ENCODE results near the gene RAET1G.
"Not testable (repeated sequence)": the region's sequence is repeated elsewhere in the genome, so short reads cannot be mapped to it uniquely, and the experiment has no call there.

RAET1G gene

GRCh38 chr6:149960488-149960887 lies 37.6 kb upstream of the RAET1G start:
- H3K4me3 ChIP-seq: no peak overlapping the region
- no peaks in the 10 kb centered on the region for H3K9me3 ChIP-seq
- in situ Hi-C loops (cut with MboI; ENCODE audit: low sequenced_read_pairs): no loop called here
- DNase-seq (ENCODE audit: low spot score in 2 of 2): no peak
- H3K36me3 ChIP-seq (replicated peaks): no peaks in the 10 kb centered on the region
- H3K4me1 ChIP-seq: peaks cover 8% of the 10 kb centered on the region
- H3K27me3 ChIP-seq (ENCODE audit: low read depth): peaks cover 8% of the 10 kb centered on the region; the same call in 1 of the 2 replicates

DNA sequence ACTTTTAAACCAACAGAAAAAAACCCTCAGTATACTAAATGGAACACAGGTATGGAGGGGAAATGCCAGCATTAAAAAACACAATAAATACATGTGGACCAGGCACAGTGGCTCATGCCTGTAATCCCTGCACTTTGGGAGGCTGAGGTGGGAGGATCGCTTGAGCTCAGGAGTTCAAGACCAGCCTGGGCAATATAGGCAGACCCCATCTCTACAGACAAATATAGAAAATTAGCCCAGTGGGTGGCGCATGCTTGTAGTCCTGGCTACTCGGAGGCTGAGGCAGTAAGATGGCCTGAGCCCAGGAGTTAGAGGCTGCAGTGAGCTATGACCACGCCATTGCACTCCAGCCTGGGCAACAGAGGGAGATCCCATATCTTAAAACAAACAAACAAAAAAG lies 36.9 kb upstream of the RAET1G start:
- H3K36me3 ChIP-seq (replicated peaks); H3K4me3 ChIP-seq; H3K9me3 ChIP-seq; H3K4me1 ChIP-seq; in situ Hi-C loops (cut with MboI; ENCODE audit: low sequenced_read_pairs); H3K27me3 ChIP-seq (ENCODE audit: low read depth); DNase-seq (ENCODE audit: low spot score in 2 of 2): not testable (repeated sequence)

GRCh38 chr6:149958124-149958523 lies 35.2 kb upstream of the RAET1G start:
- H3K4me3 ChIP-seq; in situ Hi-C loops (cut with MboI; ENCODE audit: low sequenced_read_pairs); H3K4me1 ChIP-seq; H3K9me3 ChIP-seq; DNase-seq (ENCODE audit: low spot score in 2 of 2); H3K36me3 ChIP-seq (replicated peaks); H3K27me3 ChIP-seq (ENCODE audit: low read depth): not testable (repeated sequence)

DNA sequence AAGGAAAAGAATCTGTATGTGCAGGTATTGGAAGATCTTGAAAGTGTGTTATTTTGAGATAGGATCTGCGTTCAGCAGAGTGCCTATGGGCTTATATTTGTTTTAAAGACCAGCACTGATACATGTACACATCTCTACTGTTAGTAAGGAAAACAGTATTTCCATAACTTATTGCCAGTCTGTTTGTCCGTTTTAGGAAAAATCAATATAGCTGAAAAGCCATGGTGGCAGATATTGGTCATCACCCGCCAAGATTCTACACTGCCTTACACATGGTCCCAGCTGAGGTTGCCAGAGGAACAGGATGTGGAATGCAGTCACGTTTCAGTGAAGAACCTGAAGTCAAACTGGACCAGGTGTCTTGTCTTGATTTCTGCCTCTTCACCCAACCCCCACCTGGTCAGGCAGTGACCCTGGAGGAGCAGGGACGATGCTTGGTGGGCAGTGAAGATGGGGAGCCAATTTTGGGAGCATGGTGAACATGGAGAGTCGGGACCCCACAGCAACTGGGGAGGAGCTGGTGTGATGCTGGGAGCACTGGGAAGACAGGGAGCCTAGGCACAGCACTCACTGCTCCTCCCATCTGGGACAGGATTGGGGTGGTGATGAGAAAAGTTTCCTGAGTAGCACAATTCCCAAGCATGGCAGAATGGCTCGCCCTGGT lies 32.9 kb upstream of the RAET1G start:
- H3K4me1 ChIP-seq; H3K4me3 ChIP-seq; DNase-seq (ENCODE audit: low spot score in 2 of 2); in situ Hi-C loops (cut with MboI; ENCODE audit: low sequenced_read_pairs); H3K9me3 ChIP-seq; H3K36me3 ChIP-seq (replicated peaks); H3K27me3 ChIP-seq (ENCODE audit: low read depth): not testable (repeated sequence)

GRCh38 chr6:149954984-149955653 lies 32.2 kb upstream of the RAET1G start:
- H3K9me3 ChIP-seq; H3K27me3 ChIP-seq (ENCODE audit: low read depth); H3K36me3 ChIP-seq (replicated peaks); in situ Hi-C loops (cut with MboI; ENCODE audit: low sequenced_read_pairs); H3K4me1 ChIP-seq; H3K4me3 ChIP-seq; DNase-seq (ENCODE audit: low spot score in 2 of 2): not testable (repeated sequence)

DNA sequence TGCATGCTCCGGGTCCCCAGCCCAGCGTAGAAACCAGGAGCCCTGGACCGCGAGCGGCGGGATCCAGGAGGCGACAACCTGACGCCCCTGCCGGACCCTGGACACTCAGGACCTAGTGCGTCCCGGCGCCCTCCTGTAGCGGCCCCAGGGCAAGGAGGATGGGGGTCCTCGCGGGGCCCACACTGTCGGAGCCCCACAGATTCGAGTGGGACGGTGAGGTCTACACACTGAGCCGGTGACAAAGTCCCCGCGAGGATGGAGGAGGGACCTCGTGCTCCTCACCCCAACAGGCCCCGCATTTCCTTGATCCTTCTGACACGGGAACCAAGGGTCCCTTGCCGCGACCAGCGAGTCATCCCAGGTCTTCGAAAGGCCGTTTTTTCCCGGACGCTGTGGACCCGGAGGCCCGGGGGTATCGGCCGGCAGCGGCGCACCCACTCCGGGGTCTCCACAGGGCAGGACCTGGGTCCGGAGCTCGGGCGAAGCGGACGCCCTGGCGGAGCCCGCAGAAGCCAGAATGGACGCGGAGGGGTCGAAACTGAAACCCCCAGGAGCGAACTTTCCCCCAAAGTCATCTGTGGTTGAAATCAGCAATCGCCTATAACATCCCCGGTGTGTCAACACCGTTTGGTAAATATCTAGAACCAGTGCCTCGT lies 31.5 kb upstream of the RAET1G start:
- H3K36me3 ChIP-seq (replicated peaks); H3K27me3 ChIP-seq (ENCODE audit: low read depth); H3K4me1 ChIP-seq; in situ Hi-C loops (cut with MboI; ENCODE audit: low sequenced_read_pairs); H3K9me3 ChIP-seq; H3K4me3 ChIP-seq; DNase-seq (ENCODE audit: low spot score in 2 of 2): not testable (repeated sequence)

GRCh38 chr6:149953934-149954327 lies 31.0 kb upstream of the RAET1G start:
- in situ Hi-C loops (cut with MboI; ENCODE audit: low sequenced_read_pairs); H3K9me3 ChIP-seq; DNase-seq (ENCODE audit: low spot score in 2 of 2); H3K27me3 ChIP-seq (ENCODE audit: low read depth); H3K4me3 ChIP-seq; H3K4me1 ChIP-seq; H3K36me3 ChIP-seq (replicated peaks): not testable (repeated sequence)

DNA sequence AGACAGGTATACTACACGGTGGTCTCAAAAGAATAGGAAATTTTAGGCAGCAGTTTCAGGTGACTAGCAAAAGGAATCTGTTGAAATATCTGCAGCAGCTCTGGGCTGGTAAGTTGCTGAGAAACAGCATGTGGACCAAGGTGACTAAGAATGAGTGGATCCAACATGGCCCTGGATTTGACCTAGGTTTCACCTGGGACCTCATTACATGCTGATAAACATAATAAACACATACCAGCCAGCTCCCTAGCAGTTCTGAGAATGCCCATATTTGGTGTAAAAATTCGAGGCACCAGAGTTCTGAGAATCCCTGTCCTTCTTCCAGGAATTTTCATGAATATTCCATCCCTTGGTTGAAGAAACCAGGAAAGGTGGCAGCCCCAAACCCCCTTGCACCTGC lies 30.5 kb upstream of the RAET1G start:
- H3K36me3 ChIP-seq (replicated peaks); H3K27me3 ChIP-seq (ENCODE audit: low read depth); DNase-seq (ENCODE audit: low spot score in 2 of 2); H3K4me3 ChIP-seq; in situ Hi-C loops (cut with MboI; ENCODE audit: low sequenced_read_pairs); H3K9me3 ChIP-seq; H3K4me1 ChIP-seq: not testable (repeated sequence)

- no peaks in the 10 kb centered on the region for H3K4me1 ChIP-seq
- no peaks in the 10 kb centered on the region for H3K27me3 ChIP-seq (ENCODE audit: low read depth)
- H3K4me3 ChIP-seq: no peak overlapping the region
- DNase-seq (ENCODE audit: low spot score in 2 of 2): no peak
- H3K9me3 ChIP-seq: no peaks in the 10 kb centered on the region
- H3K36me3 ChIP-seq (replicated peaks): no peaks in the 10 kb centered on the region
- in situ Hi-C loops (cut with MboI; ENCODE audit: low sequenced_read_pairs): no loop called here
These were observed 28.7 kb upstream of the RAET1G start for GRCh38 chr6:149951626-149952025.

DNA sequence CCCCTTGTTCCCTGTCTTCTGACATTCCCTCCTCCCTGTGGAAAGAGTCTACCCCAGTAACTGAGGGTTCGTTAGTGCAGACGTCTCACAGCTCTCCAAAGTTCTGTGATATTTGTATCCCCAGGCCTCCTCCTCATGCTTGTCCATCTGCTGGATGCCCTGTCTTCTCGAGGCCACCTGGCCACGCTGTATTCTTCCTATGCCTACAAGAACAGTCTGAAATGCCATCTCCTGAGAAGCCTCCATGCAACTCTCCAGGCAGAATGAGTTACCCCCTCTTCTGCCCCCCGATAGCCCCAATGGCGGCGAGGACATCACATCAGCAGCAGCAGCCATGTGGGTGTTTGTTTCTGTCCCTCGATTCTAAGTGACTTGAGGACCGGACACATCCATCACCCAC lies 28.2 kb upstream of the RAET1G start:
- Histone ChIP-seq H3K9me3 (no peaks in the 10 kb centered on the region), H3K4me1 (no peaks in the 10 kb centered on the region), H3K4me3 (no peak overlapping the region), H3K27me3 (ENCODE audit: low read depth) (no peaks in the 10 kb centered on the region), H3K36me3 (replicated peaks) (no peaks in the 10 kb centered on the region)
- no peak for DNase-seq (ENCODE audit: low spot score in 2 of 2)
- in situ Hi-C loops (cut with MboI; ENCODE audit: low sequenced_read_pairs): no loop called here

- H3K36me3 ChIP-seq (replicated peaks): no peaks in the 10 kb centered on the region
- no peaks in the 10 kb centered on the region for H3K4me1 ChIP-seq
- H3K4me3 ChIP-seq: no peak overlapping the region
- no peaks in the 10 kb centered on the region for H3K9me3 ChIP-seq
- in situ Hi-C loops (cut with MboI; ENCODE audit: low sequenced_read_pairs): no loop called here
- no peaks in the 10 kb centered on the region for H3K27me3 ChIP-seq (ENCODE audit: low read depth)
- no peak for DNase-seq (ENCODE audit: low spot score in 2 of 2)
These were observed 27.5 kb upstream of the RAET1G start for GRCh38 chr6:149950423-149950822.

DNA sequence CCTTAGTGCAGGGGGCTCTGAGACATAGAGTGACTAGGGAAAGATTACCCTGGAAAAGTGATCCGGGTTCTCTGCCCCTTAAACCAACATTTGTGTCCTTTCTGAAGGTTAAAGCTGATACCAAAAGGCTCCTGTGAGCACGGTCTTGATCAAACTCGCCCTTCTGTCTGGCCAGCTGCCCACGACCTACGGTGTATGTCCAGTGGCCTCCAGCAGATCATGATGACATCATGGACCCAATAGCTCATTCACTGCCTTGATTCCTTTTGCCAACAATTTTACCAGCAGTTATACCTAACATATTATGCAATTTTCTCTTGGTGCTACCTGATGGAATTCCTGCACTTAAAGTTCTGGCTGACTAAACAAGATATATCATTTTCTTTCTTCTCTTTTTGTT lies 25.7 kb upstream of the RAET1G start:
- H3K4me1 ChIP-seq: no peaks in the 10 kb centered on the region
- in situ Hi-C loops (cut with MboI; ENCODE audit: low sequenced_read_pairs): loop anchor here (25.0 kb wide), 2 partner anchors 389 to 864 kb away; no protein-coding TSS in a partner anchor
- no peaks in the 10 kb centered on the region for H3K27me3 ChIP-seq (ENCODE audit: low read depth)
- no peak overlapping the region for H3K4me3 ChIP-seq
- H3K36me3 ChIP-seq (replicated peaks): no peaks in the 10 kb centered on the region
- H3K9me3 ChIP-seq: no peaks in the 10 kb centered on the region
- DNase-seq (ENCODE audit: low spot score in 2 of 2): no peak

GRCh38 chr6:149948011-149948410 lies 25.1 kb upstream of the RAET1G start:
- Histone ChIP-seq H3K36me3 (replicated peaks) (no peaks in the 10 kb centered on the region), H3K4me1 (no peaks in the 10 kb centered on the region), H3K27me3 (ENCODE audit: low read depth) (no peaks in the 10 kb centered on the region), H3K9me3 (no peaks in the 10 kb centered on the region), H3K4me3 (no peak overlapping the region)
- in situ Hi-C loops (cut with MboI; ENCODE audit: low sequenced_read_pairs): loop anchor here (25.0 kb wide), 2 partner anchors 389 to 864 kb away; no protein-coding TSS in a partner anchor
- DNase-seq (ENCODE audit: low spot score in 2 of 2): no peak

GRCh38 chr6:149947533-149947932 lies 24.6 kb upstream of the RAET1G start:
- in situ Hi-C loops (cut with MboI; ENCODE audit: low sequenced_read_pairs): loop anchor here (25.0 kb wide), 2 partner anchors 390 to 865 kb away; no protein-coding TSS in a partner anchor
- not testable (repeated sequence) for H3K9me3 ChIP-seq; H3K27me3 ChIP-seq (ENCODE audit: low read depth); H3K4me3 ChIP-seq; H3K36me3 ChIP-seq (replicated peaks); DNase-seq (ENCODE audit: low spot score in 2 of 2); H3K4me1 ChIP-seq

Measured in HAP-1 (cell line).